DOHH2 (cell line): ENCODE data around the gene OGG1.

Source experiments
- EZH2phosphoT487 ChIP-seq: fragments of 200-600 bp; sonication (generic); IDR thresholded peaks from 2 replicates; pipeline ENCODE4 v1.6.1; 2017; ENCODE audit warnings: borderline replicate concordance, mild to moderate bottlenecking, antibody characterized with exemption, low read length, moderate library complexity, mixed read lengths
- TF ChIP-seq, protein P1 (sequence below): fragments of 200-600 bp; sonication (generic); IDR thresholded peaks from one replicate; pipeline ENCODE4 v1.5.1; 2014; ENCODE audit warnings: antibody characterized with exemption, mild to moderate bottlenecking, low read depth, low read length; ENCODE audit not compliant: poor library complexity, severe bottlenecking

DNA sequence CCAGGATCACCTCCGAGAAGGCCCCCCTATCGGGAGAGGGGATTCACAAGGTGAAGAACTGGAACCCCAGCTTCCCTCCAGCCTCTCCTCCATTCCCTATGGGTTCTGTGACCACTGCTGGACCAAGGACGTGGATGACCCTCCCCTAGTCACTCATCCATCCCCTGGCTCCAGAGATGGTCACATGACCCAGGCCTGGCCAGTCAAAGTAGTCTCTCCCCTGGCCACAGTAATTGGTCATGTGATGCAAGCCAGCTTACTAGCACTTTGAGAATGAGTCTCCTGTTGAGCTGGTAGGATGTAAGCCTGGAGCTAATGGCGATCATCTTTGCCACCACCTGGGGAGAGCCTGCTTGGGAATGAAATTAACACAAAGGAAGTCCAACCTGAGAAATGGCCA lies 16.1 kb downstream of the OGG1 start:
- TF ChIP-seq, protein P1, sequence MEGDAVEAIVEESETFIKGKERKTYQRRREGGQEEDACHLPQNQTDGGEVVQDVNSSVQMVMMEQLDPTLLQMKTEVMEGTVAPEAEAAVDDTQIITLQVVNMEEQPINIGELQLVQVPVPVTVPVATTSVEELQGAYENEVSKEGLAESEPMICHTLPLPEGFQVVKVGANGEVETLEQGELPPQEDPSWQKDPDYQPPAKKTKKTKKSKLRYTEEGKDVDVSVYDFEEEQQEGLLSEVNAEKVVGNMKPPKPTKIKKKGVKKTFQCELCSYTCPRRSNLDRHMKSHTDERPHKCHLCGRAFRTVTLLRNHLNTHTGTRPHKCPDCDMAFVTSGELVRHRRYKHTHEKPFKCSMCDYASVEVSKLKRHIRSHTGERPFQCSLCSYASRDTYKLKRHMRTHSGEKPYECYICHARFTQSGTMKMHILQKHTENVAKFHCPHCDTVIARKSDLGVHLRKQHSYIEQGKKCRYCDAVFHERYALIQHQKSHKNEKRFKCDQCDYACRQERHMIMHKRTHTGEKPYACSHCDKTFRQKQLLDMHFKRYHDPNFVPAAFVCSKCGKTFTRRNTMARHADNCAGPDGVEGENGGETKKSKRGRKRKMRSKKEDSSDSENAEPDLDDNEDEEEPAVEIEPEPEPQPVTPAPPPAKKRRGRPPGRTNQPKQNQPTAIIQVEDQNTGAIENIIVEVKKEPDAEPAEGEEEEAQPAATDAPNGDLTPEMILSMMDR: no peak
- no peak for TF ChIP-seq EZH2phosphoT487
